Hepatic stellate cell (primary cell): ENCODE data around the gene SLC22A7.

Source experiments
- DNase-seq: peaks from one replicate; pipeline ENCODE4 v3.0.0; 2011; ENCODE audit warnings: low spot score

SLC22A7 gene

GRCh38 chr6:43265564-43265963 lies 32.5 kb upstream of the SLC22A7 start:
- DNase-seq = no peak

- no peak for DNase-seq
These were observed 30.3 kb upstream of the SLC22A7 start for GRCh38 chr6:43267619-43268354.

- DNase-seq = no peak
These were observed 29.7 kb upstream of the SLC22A7 start for GRCh38 chr6:43268355-43268700.

- DNase-seq = no peak
These were observed 29.2 kb upstream of the SLC22A7 start for GRCh38 chr6:43268782-43269272.

GRCh38 chr6:43269273-43270007 lies 28.6 kb upstream of the SLC22A7 start:
- DNase-seq = no peak

- no peak for DNase-seq
These were observed 26.8 kb upstream of the SLC22A7 start for GRCh38 chr6:43271103-43271815.

- no peak for DNase-seq
These were observed 26.1 kb upstream of the SLC22A7 start for GRCh38 chr6:43271944-43272343.

- DNase-seq = no peak
These were observed 24.4 kb upstream of the SLC22A7 start for GRCh38 chr6:43273707-43274106.

GRCh38 chr6:43274127-43274915 lies 23.7 kb upstream of the SLC22A7 start:
- DNase-seq = no peak

- DNase-seq = no peak
These were observed 23.0 kb upstream of the SLC22A7 start for GRCh38 chr6:43274916-43275597.

GRCh38 chr6:43275801-43276576 lies 22.1 kb upstream of the SLC22A7 start:
- DNase-seq = no peak

- DNase-seq = no peak
These were observed 21.3 kb upstream of the SLC22A7 start for GRCh38 chr6:43276577-43277305.

GRCh38 chr6:43277306-43277642 lies 20.8 kb upstream of the SLC22A7 start:
- no peak for DNase-seq

GRCh38 chr6:43277643-43278523 lies 20.2 kb upstream of the SLC22A7 start:
- DNase-seq = no peak

- peak; percentile 51 for DNase-seq
These were observed 19.5 kb upstream of the SLC22A7 start for GRCh38 chr6:43278524-43279078.

- no peak for DNase-seq
These were observed 17.8 kb upstream of the SLC22A7 start for GRCh38 chr6:43280234-43280633.

- DNase-seq = no peak
These were observed 16.0 kb upstream of the SLC22A7 start for GRCh38 chr6:43282060-43282459.

GRCh38 chr6:43282636-43283513 lies 15.2 kb upstream of the SLC22A7 start:
- DNase-seq = no peak
